ENCODE results near the gene PRRX2. TPM values are rescaled to one million over a fixed set of nuclear protein-coding genes. Genes with fewer than 3 reads are reported as not detected.

Gene PRRX2
- total and polyA plus RNA-seq, 9 of the 15 experiments (the other 6 are each of a cell fraction or from before 2014, with no cell fraction given): 0.21 TPM; not detected in 8

GRCh38 chr9:129626079-129626624 lies 39.3 kb upstream of the PRRX2 start, which contains the start of gene NTMT1 (continued):
- TF ChIP-seq THAP12 (CRISPR knock-in tag; IDR thresholded peaks at IDR 0.05): peak; percentile 53; the same call in 1 of the 2 replicates
- no peak for TF ChIP-seq PURB (CRISPR knock-in tag; IDR thresholded peaks at IDR 0.05; ENCODE audit: low read depth)
- no peak for TF ChIP-seq ZBED1 (IDR thresholded peaks at IDR 0.05)

GRCh38 chr9:129626625-129627284 lies 38.7 kb upstream of the PRRX2 start:
- in situ Hi-C loops (cut with MboI): no loop called here
- DNase-seq (ENCODE audit: extremely low read depth in 1 of 4, low spot score in 3 of 4) (no peak), FAIRE-seq (peak; percentile 62), ATAC-seq (peak; percentile 25)
- no TSS peak for BruUV-seq (replicated peaks)
- Histone ChIP-seq H4K20me1 (replicated peaks; ENCODE audit: control insufficient read depth, insufficient read depth, low read length) (peaks cover 46% of the 10 kb centered on the region), H3K4me2 (ENCODE audit: insufficient read depth, low read length) (peak overlapping the region; percentile 94), H3K4me3 (peak overlapping the region; percentile 67), H3K27me3 (ENCODE audit: control insufficient read depth in 2 of 2, insufficient read depth in 2 of 2, low read length in 2 of 2) (no peaks in the 10 kb centered on the region), H3K36me3 (ENCODE audit: control insufficient read depth, insufficient read depth, low read length) (peaks cover 45% of the 10 kb centered on the region), H3K4me1 (replicated peaks in 1 of 2; ENCODE audit: control insufficient read depth in 2 of 2, insufficient read depth in 2 of 2, low read length in 2 of 2) (peaks cover 36 to 54% of the 10 kb centered on the region in 2 experiments), H3K79me2 (ENCODE audit: control insufficient read depth, insufficient read depth, low read length) (peaks cover 58% of the 10 kb centered on the region), H2AFZ (ENCODE audit: low read depth, low read length) (peak overlapping the region; percentile 82; the same call in 1 of the 2 replicates), H3K27ac (ENCODE audit: extremely low read depth, low read depth, low read length) (peak overlapping the region; percentile 87), H3K9me1 (ENCODE audit: control insufficient read depth, insufficient read depth, low read length) (no peaks in the 10 kb centered on the region), H3K9ac (ENCODE audit: insufficient read depth in 1 of 2, low read depth in 2 of 2, low read length in 2 of 2) (peak overlapping the region; percentile 87 to 94), H3K9me3 (replicated peaks; ENCODE audit: control insufficient read depth, insufficient read depth, low read depth, low read length) (no peaks in the 10 kb centered on the region)
- ChIA-PET CTCF (ENCODE audit: low intra/inter-chr PET ratio) (no interaction called here), POLR2A (interaction anchor here (0.5 to 2.4 kb wide), 8 partner anchors 10 to 619 kb away, joined by 3 to 11 read pairs (median 4); no protein-coding TSS in a partner anchor)
- intact Hi-C loops (cut with micrococcal nuclease): no loop called here
- WGBS (ENCODE audit: insufficient coverage, low coverage, missing lambda C conversion rate): under 1% methylated on average over 20 of the region's 20 CpGs
- TF ChIP-seq USF2 (CRISPR knock-in tag; IDR thresholded peaks at IDR 0.05): no peak
- no peak for TF ChIP-seq PTRF (tag; IDR thresholded peaks at IDR 0.05)
- TF ChIP-seq ZNF263 (CRISPR knock-in tag; IDR thresholded peaks at IDR 0.05; ENCODE audit: borderline replicate concordance): 0 out of 2 replicates have a peak, but pooled peaks have one; percentile 6
- no peak for TF ChIP-seq NFE2 (IDR thresholded peaks at IDR 0.05; ENCODE audit: low read depth)
- no peak for TF ChIP-seq MAFG (tag; conservative IDR thresholded peaks at IDR 0.05)
- no peak for TF ChIP-seq FOXA1 (IDR thresholded peaks at IDR 0.05; ENCODE audit: borderline replicate concordance)
- TF ChIP-seq SFPQ (IDR thresholded peaks at IDR 0.05; ENCODE audit: low read depth, low read length): no peak
- TF ChIP-seq KAT7 (CRISPR knock-in tag; IDR thresholded peaks at IDR 0.05; ENCODE audit: borderline replicate concordance): no peak
- TF ChIP-seq ILK (tag; IDR thresholded peaks at IDR 0.05; ENCODE audit: borderline replicate concordance, low read depth): no peak
- no peak for TF ChIP-seq HIVEP1 (CRISPR knock-in tag; IDR thresholded peaks at IDR 0.05)
- TF ChIP-seq POLR3A (IDR thresholded peaks at IDR 0.05; ENCODE audit: borderline replicate concordance, extremely low read depth, insufficient read depth, insufficient read length): no peak
- no peak for TF ChIP-seq PRMT5 (CRISPR knock-in tag; IDR thresholded peaks at IDR 0.05)

Data from K562 (cell line).